NOMO-1 (cell line): Measurements from ENCODE around the gene ARSD.
"Not testable (repeated sequence)": the region's sequence is repeated elsewhere in the genome, so short reads cannot be mapped to it uniquely, and the experiment has no call there.

Experiments used
- DNase-seq, 2 experiments: peaks; one replicate each; lab custom pipeline; 2025; ENCODE audit not compliant: unreplicated experiment in 2 of 2; lab: John Stamatoyannopoulos, UW

Gene ARSD

DNA sequence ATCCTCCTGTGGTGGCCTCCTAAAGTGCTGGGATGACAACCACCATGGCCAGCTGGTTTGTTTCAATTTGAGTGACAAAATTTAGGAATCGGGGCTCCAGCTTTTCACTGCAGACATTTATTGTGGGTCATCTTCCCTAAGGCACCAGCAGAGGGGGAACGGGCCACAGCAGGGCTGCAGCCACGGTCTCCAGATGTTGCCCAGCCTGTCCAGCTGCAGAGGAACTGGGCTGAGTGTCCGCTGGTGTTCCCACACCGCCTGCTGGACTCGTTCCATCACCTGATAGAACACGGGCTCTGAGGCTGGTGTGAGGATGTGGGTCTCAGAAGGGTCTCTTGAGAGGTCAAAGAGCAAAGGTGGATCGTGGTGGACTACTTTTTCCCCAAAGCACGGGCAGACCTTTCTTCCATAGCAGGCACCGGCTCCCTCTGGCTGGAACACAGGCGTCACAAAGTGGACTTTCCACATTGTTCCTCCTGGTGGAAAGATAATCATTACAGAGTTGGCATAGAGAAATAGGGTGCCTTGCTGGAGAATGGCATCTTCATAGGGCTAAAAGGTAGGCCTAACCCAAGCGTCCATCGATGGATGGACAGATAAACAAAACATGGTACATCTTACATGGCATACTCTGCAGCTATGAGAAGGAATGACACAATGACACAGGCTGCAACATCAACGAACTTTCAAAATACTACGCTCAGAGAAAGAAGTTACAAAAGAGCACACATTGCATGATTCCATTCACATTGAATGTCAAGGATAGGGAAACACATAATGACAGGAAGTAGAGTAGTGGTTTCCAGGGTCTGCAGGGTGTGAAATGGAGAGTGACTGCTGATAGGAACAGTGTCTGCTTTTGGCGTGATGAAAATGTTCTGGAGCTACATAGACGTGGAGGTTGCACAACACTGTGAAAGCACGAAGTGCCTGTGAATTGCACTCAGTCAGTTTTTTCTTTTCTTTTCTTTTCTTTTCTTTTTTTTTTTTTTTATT is 5.9 kb upstream of the ARSD start:
- peak; percentile 76 to 94 for DNase-seq

DNA sequence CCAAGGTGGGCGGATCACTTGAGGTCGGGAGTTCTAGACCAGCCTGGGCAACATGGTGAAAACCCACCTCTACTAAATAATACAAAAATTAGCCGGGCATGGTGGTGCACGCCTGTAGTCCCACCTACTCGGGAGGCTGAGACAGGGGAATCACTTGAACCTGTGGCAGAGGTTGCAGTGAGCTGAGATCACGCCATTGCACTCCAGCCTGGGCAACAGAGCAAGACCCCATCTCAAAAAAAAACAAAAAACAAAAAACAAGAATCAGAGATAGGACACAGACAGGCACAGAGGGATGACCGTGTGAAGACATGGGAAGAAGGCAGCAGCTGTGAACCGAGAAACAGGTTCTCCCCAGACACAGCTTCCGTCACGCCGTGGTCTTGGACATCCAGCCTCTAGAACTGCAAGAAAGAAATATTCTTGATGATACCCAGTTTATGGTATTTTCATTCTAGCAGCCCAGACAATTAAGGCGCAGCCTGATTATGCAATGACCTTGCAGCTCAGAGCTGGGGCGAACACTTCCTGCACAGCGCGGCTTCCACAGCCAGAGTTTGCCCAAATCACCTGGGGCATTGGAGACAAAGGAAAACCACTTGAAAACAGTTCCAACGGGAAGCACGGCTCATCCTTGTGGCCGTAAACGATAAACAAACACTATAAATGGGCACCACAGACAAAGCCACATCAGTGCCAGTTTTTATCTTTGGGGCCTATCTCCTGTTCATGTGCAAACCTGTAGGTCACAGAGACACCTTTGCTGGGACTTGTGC is 4.2 kb upstream of the ARSD start:
- DNase-seq, result peak; percentile 41 to 53

DNA sequence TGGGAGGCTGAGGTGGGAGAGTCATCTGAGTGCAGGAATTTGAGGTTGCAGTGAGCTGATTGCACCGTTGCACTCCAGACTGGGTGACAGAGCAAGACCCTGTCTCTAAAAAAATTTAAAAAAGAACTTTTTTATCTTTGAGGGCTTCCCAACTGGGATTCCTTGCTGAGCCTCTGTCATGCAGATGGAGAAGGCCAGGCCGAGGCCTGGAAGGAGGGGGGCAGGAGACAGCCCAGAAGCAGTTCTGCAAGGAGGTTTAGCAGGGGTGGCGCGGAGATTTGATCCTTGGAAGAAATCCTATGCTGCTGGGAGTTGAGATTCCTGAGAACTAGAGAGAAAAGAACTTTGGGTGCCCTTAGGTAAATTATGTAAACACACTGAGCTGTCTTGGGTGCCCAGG is 2.5 kb upstream of the ARSD start:
- DNase-seq, result no peak

DNA sequence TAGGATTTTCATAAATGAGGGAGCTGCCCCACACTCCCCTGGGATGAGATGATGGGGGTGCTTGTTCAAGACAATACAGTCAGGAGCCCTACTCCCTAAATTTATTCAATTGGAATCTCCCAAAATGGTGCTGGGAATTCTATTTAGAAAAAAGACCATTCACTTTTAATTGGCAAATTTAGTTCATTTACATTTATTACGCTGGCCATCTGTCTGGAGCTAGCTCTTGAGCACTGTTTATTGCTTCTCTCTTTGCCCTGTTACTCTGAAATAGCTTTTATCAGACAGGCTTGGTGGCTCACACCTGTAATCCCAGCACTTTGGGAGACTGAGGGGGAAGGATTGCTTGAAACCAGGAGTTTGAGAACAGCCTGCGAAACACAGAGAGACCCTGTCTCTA is 2.0 kb upstream of the ARSD start:
- DNase-seq, result no peak

GRCh38 chrX:2928191-2928582 is 952 bp downstream of the ARSD start:
- peak; percentile 71 to 87 for DNase-seq

DNA sequence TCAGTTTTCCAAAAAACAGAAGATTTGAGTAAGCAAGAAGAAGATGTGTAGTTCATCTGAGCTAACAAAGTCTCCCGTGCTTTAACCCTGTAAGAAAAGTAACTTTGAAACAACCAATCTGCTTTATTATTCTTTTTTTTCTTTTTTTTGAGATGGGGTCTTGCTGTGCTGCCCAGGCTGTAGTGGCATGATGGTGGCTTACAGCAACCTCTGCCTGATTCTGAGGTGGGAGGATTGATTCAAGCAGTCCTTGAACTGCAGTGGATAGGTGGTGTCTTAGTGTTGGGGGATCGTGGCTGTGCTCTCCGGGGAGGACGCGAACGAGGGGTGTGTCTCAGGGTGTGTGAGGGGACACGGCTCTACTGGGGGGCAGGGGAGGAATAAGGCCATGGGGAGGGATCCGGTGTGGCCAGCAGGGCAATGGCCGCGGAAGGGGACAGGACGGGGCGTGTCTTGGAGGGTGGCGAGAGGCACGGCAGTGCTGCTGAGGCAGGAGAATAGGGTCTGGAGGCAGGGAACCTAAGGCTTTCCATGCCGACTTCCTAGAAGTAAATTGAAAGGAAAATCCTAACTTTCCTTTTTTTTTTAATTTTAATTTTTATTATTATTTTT is 2.4 kb downstream of the ARSD start:
- no peak for DNase-seq

GRCh38 chrX:2926255-2926654 is 2.9 kb downstream of the ARSD start:
- DNase-seq, result not testable (repeated sequence)

GRCh38 chrX:2924151-2924550 is 5.0 kb downstream of the ARSD start:
- DNase-seq, result no peak

DNA sequence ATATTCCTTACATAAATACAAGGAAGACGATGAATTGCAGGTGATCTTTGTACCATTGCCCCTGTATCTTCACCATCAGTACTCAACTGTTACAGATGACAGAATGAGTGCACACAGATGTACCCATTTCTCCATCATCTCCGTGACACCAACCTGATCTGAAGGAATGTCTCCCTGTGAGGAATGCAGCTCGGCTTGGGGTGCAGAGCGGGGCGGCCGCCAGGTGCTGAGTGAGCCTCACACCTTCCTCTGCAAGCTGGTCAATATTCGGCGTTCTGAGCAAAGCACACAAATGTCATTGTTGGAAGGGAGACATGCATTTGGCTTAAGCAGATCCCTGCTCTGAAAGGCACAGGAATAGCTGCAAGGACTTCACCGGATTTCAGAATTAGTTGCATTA is 7.4 kb downstream of the ARSD start:
- DNase-seq, result no peak

DNA sequence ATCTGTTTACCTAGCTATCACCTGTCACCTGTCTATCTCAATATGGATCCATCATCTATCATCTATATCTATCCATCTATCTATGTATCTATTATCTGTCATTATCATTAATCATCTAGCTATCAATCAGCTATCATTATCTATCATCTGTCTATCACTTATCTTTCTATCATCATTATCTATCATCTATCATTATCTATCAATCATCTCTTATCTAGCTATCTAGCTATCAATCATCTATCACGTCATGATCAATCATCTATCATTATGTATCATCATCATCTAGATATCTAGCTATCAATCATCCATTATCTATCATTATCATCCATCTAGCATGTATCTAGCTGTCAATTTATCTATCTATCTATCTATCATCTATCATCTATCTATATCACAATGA is 7.9 kb downstream of the ARSD start:
- DNase-seq, result no peak

- DNase-seq, result no peak
These were observed 11.4 kb downstream of the ARSD start for GRCh38 chrX:2917767-2918166.

GRCh38 chrX:2913118-2913517 is 16.0 kb downstream of the ARSD start:
- no peak for DNase-seq

DNA sequence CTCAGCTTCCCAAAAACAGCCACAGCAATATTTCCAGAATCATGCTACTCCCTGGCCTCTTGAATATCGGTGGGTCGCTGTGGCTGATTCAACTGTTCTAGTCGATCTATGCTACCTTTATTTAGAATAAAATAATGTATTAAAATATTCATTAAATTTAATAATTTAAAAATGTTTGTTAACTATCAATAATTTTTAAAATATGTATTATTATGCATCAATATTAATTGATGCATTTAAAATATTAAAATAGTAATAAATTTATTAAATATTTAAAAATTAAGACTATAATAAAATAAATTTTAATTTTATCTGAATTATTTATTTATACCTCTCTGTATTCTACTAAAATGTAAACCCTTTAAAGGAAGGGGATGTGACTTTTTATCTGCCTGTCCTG is 19.0 kb downstream of the ARSD start:
- no peak for DNase-seq

DNA sequence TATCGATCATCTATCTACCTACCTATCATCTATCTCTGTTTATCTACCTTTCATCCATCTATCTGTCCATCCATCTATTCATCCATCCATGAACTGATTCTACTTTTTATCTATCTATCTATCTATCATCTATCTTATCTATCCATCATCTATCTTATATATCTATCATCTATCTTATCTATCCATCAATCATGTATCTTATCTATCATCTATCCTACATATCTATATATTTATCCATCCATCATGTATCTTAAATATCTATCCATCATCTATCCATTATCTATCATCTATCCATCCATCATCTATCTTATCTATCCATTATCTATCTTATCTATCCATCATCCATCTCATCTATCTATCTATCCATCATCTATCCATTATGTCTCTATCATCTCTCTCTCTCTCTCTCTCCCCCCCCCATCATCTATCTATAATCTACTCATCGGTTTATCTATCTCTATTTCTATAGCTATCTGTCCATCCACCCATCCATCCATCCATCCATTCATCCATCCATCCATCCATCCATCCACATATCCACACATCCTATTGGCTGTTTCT is 20.9 kb downstream of the ARSD start:
- DNase-seq, result no peak

DNA sequence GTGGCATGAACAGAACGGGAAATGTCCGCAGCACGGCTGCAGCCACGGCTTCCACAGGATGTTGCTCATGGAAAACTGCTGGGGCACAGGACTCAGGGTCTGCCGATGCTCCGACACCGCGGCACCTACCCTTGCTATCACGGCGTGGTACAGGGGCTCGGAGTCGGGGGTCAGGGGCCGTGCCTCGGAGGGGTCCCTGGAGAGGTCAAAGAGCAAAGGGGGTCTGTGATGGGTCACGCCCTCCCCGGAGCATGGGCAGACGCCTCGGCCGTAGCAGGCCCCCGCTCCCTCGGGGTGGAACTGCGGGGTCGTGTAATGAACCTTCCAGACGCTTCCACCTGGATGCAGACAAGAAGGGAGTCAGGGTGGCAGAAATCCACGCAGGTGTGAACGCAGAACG is 21.8 kb downstream of the ARSD start:
- DNase-seq, result no peak

- no peak for DNase-seq
These were observed 25.8 kb downstream of the ARSD start for GRCh38 chrX:2903366-2903765.

GRCh38 chrX:2902841-2903240 is 26.3 kb downstream of the ARSD start:
- DNase-seq, result no peak

DNA sequence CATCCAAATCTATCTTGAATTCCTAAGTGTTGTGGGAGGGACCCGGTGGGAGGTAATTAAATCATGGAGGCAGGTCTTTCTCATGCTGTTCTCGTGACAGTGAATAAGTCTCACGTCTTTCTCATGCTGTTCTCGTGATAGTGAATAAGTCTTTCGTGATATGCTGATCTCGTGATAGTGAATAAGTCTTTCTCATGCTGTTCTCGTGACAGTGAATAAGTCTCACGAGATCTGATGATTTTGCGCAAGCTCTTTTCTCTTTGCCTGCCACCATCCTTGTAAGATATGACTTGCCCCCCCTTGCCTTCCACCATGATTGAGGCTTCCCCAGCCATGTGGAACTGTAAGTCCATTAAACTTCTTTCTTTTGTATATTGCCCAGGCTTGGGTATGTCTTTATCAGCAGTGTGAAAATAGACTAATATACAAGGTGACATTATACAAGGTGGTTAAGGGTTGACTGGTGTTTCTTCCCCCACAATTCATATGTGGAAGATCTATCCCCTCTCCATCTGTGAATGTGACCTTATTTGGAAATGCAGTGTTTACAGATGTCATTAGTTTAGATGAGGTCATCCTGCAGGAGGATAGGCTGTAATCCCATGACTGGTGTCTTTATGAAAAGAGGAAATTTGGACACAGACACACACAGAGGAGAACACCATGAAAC is 27.6 kb downstream of the ARSD start:
- no peak for DNase-seq

- DNase-seq, result no peak
These were observed 30.2 kb downstream of the ARSD start for GRCh38 chrX:2898846-2899512.
